ENCODE measurements around the gene KCNIP4.
"Not testable (repeated sequence)": the region's sequence is repeated elsewhere in the genome, so short reads cannot be mapped to it uniquely, and the experiment has no call there.

KCNIP4 gene

GRCh38 chr4:21948347-21949072, at the start of gene KCNIP4:
Gene KCNIP4, minus strand, starts transcription at chr4:21948772.
- no peak for DNase-seq (ENCODE audit: low read depth)

GRCh38 chr4:21996618-21997017, 48.0 kb upstream of the KCNIP4 start:
- DNase-seq (ENCODE audit: low read depth), result not testable (repeated sequence)

GRCh38 chr4:21992330-21992729, 43.8 kb upstream of the KCNIP4 start:
- DNase-seq (ENCODE audit: low read depth), result no peak

- DNase-seq (ENCODE audit: low read depth), result no peak
These were observed 43.0 kb upstream of the KCNIP4 start for GRCh38 chr4:21991562-21991961.

GRCh38 chr4:21991050-21991449, 42.5 kb upstream of the KCNIP4 start:
- no peak for DNase-seq (ENCODE audit: low read depth)

GRCh38 chr4:21989351-21989750, 40.8 kb upstream of the KCNIP4 start:
- DNase-seq (ENCODE audit: low read depth), result no peak

GRCh38 chr4:21986307-21986706, 37.7 kb upstream of the KCNIP4 start:
- DNase-seq (ENCODE audit: low read depth), result no peak

- DNase-seq (ENCODE audit: low read depth), result no peak
These were observed 33.5 kb upstream of the KCNIP4 start for GRCh38 chr4:21982087-21982486.

GRCh38 chr4:21979196-21979595, 30.6 kb upstream of the KCNIP4 start:
- no peak for DNase-seq (ENCODE audit: low read depth)

GRCh38 chr4:21976166-21976565, 27.6 kb upstream of the KCNIP4 start:
- DNase-seq (ENCODE audit: low read depth), result no peak

- DNase-seq (ENCODE audit: low read depth), result no peak
These were observed 25.3 kb upstream of the KCNIP4 start for GRCh38 chr4:21973850-21974249.

GRCh38 chr4:21964762-21965319, 16.3 kb upstream of the KCNIP4 start:
- DNase-seq (ENCODE audit: low read depth), result no peak

- no peak for DNase-seq (ENCODE audit: low read depth)
These were observed 14.1 kb upstream of the KCNIP4 start for GRCh38 chr4:21962691-21963090.

- no peak for DNase-seq (ENCODE audit: low read depth)
These were observed 12.2 kb upstream of the KCNIP4 start for GRCh38 chr4:21960793-21961192.

GRCh38 chr4:21954916-21955315, 6.3 kb upstream of the KCNIP4 start:
- no peak for DNase-seq (ENCODE audit: low read depth)

GRCh38 chr4:21953653-21954052, 5.1 kb upstream of the KCNIP4 start:
- DNase-seq (ENCODE audit: low read depth), result no peak

GRCh38 chr4:21952549-21952948, 4.0 kb upstream of the KCNIP4 start:
- DNase-seq (ENCODE audit: low read depth), result no peak

- no peak for DNase-seq (ENCODE audit: low read depth)
These were observed 493 bp upstream of the KCNIP4 start for GRCh38 chr4:21949073-21949457.

GRCh38 chr4:21947791-21948346, 703 bp downstream of the KCNIP4 start:
- no peak for DNase-seq (ENCODE audit: low read depth)

GRCh38 chr4:21946858-21947257, 1.7 kb downstream of the KCNIP4 start:
- DNase-seq (ENCODE audit: low read depth), result no peak

- no peak for DNase-seq (ENCODE audit: low read depth)
These were observed 26.9 kb downstream of the KCNIP4 start for GRCh38 chr4:21921526-21922180.

GRCh38 chr4:21915761-21916160, 32.8 kb downstream of the KCNIP4 start:
- DNase-seq (ENCODE audit: low read depth), result no peak

GRCh38 chr4:21901831-21902230, 46.7 kb downstream of the KCNIP4 start:
- DNase-seq (ENCODE audit: low read depth), result no peak
